GM23338 (cell line): ENCODE results near the gene CMIP. TPM values are rescaled to one million over a fixed set of nuclear protein-coding genes. Genes with fewer than 3 reads are reported as not detected.
A peak's percentile ranks its signal among the peaks of the same experiment; 100 is the strongest.

Experiments
- ATAC-seq: fragments of 200-7000 bp; cut with Tn5 transposase; 3 replicates; pipeline ENCODE4 v1.9.1; 2020
- DNase-seq: peaks from one replicate; pipeline ENCODE4 v3.0.0-alpha.2; 2015; ENCODE audit warnings: low spot score
- H2AFZ ChIP-seq: fragments of 200-600 bp; sonication (generic); 2 replicates; pipeline ENCODE4 v1.8.0; 2016; ENCODE audit warnings: antibody characterized with exemption, mild to moderate bottlenecking, moderate library complexity
- H3F3A ChIP-seq: fragments of 200-600 bp; sonication (generic); replicated peaks from 2 replicates; pipeline ENCODE4 v1.8.0; 2017; ENCODE audit warnings: antibody characterized with exemption, mixed run types, low read depth
- H3K27ac ChIP-seq: fragments of 200-600 bp; sonication (generic); 2 replicates; pipeline ENCODE4 v1.6.1; 2016; ENCODE audit warnings: low read depth
- H3K27me3 ChIP-seq: fragments of 200-600 bp; sonication (generic); 2 replicates; pipeline ENCODE4 v1.8.0; 2016; ENCODE audit warnings: mild to moderate bottlenecking, mixed run types, moderate library complexity; ENCODE audit not compliant: insufficient read depth
- H3K36me3 ChIP-seq: fragments of 200-600 bp; sonication (generic); 2 replicates; pipeline ENCODE4 v1.8.0; 2016; ENCODE audit warnings: mild to moderate bottlenecking; ENCODE audit not compliant: insufficient read depth
- H3K4me1 ChIP-seq: fragments of 200-600 bp; sonication (generic); 2 replicates; pipeline ENCODE4 v1.8.0; 2016; ENCODE audit warnings: mild to moderate bottlenecking, moderate library complexity; ENCODE audit not compliant: insufficient read depth
- H3K4me2 ChIP-seq: fragments of 200-600 bp; sonication (generic); 2 replicates; pipeline ENCODE4 v1.7.1; 2017; ENCODE audit warnings: mixed run types
- H3K4me3 ChIP-seq: fragments of 200-600 bp; sonication (generic); 2 replicates; pipeline ENCODE4 v1.6.1; 2016; ENCODE audit warnings: mixed run types
- H3K79me2 ChIP-seq: fragments of 200-600 bp; sonication (generic); replicated peaks from 2 replicates; pipeline ENCODE4 v1.8.0; 2017; ENCODE audit warnings: mild to moderate bottlenecking; ENCODE audit not compliant: insufficient read depth
- H3K9me2 ChIP-seq: fragments of 200-600 bp; sonication (generic); 2 replicates; pipeline ENCODE4 v1.8.0; 2017; ENCODE audit not compliant: insufficient read depth
- H4K20me1 ChIP-seq: fragments of 200-600 bp; sonication (generic); replicated peaks from 2 replicates; pipeline ENCODE4 v1.8.0; 2017; ENCODE audit warnings: mild to moderate bottlenecking; ENCODE audit not compliant: insufficient read depth
- H3K27ac Mint-ChIP-seq: 2 replicates; pipeline ENCODE4 v1.8.0; 2020; ENCODE audit warnings: inconsistent platforms, mild to moderate bottlenecking, moderate library complexity, mixed read lengths
- H3K27me3 Mint-ChIP-seq: 3 replicates; pipeline ENCODE4 v1.8.0; 2022; ENCODE audit warnings: low read depth, mild to moderate bottlenecking, moderate library complexity, mixed read lengths, inconsistent platforms; ENCODE audit not compliant: insufficient read depth, poor library complexity
- H3K36me3 Mint-ChIP-seq: 3 replicates; pipeline ENCODE4 v1.8.0; 2021; ENCODE audit warnings: low read depth, mild to moderate bottlenecking, inconsistent platforms, moderate library complexity, mixed read lengths
- H3K4me1 Mint-ChIP-seq: 3 replicates; pipeline ENCODE4 v1.8.0; 2020; ENCODE audit warnings: mild to moderate bottlenecking, inconsistent platforms, mixed read lengths
- H3K4me3 Mint-ChIP-seq: 3 replicates; pipeline ENCODE4 v1.8.0; 2021; ENCODE audit warnings: moderate library complexity, mild to moderate bottlenecking, inconsistent platforms, mixed read lengths
- H3K9me3 Mint-ChIP-seq: 3 replicates; pipeline ENCODE4 v1.8.0; 2020; ENCODE audit warnings: moderate library complexity, mild to moderate bottlenecking, inconsistent platforms, mixed read lengths
- CREB1 ChIP-seq: fragments of 250-450 bp; sonication (Bioruptor Pico); IDR thresholded peaks from 2 replicates; pipeline ENCODE4 v1.5.0; 2020; ENCODE audit warnings: low read depth, mild to moderate bottlenecking, moderate library complexity
- EZH2 ChIP-seq: fragments of 200-600 bp; sonication (generic); IDR thresholded peaks from one replicate; pipeline ENCODE4 v1.8.0; 2017; ENCODE audit warnings: antibody characterized with exemption, mild to moderate bottlenecking, low read depth; ENCODE audit not compliant: unreplicated experiment
- EZH2phosphoT487 ChIP-seq: fragments of 200-600 bp; sonication (generic); IDR thresholded peaks from one replicate; pipeline ENCODE4 v1.8.1; 2018; ENCODE audit warnings: antibody characterized with exemption; ENCODE audit not compliant: unreplicated experiment
- NANOG ChIP-seq: IDR thresholded peaks from 2 replicates; pipeline ENCODE4 v1.6.1; 2016; ENCODE audit warnings: antibody characterized with exemption, borderline replicate concordance
- POLR2AphosphoS5 ChIP-seq: IDR thresholded peaks from 2 replicates; pipeline ENCODE4 v1.6.1; 2016; ENCODE audit warnings: antibody characterized with exemption, low read depth
- REST ChIP-seq: IDR thresholded peaks from one replicate; pipeline ENCODE4 v1.6.1; 2018; ENCODE audit warnings: antibody characterized with exemption; ENCODE audit not compliant: unreplicated experiment
- STAT1 ChIP-seq: IDR thresholded peaks from one replicate; pipeline ENCODE4 v1.6.1; 2016; ENCODE audit warnings: antibody characterized with exemption; ENCODE audit not compliant: unreplicated experiment
- ZNF114 ChIP-seq: fragments of 250-450 bp; sonication (Bioruptor Pico); IDR thresholded peaks from 2 replicates; pipeline ENCODE4 v1.5.0; 2020; ENCODE audit warnings: mild to moderate bottlenecking, moderate library complexity
- polyA plus RNA-seq: library from polyadenylated mRNA; unstranded; fragments of >200 nt; fragmentation: Nextera tagmentation; extraction: Ambion mirVana; gene quantifications from 2 replicates; pipeline ENCODE4 v1.2.1, GENCODE V29; 2016
- total RNA-seq: library from RNA; depleted of rRNA; stranded (reverse); fragments of >200 nt; shearing (Covaris generic); gene quantifications from 2 replicates; pipeline ENCODE4 v1.2.3, GENCODE V29; 2014
- TF ChIP-seq, protein P1 (sequence below): IDR thresholded peaks from 2 replicates; pipeline ENCODE4 v1.6.1; 2016; ENCODE audit warnings: antibody characterized with exemption
- TF ChIP-seq, protein P2 (sequence below), 2 experiments: fragments of 200-600 bp in 1 of 2; sonication (generic) in 1 of 2; conservative IDR thresholded peaks; 2 replicates each; pipeline versions ENCODE4 v1.5.1 to v1.6.1; 2016 to 2017; ENCODE audit warnings: antibody characterized with exemption in 2 of 2, low read depth in 2 of 2, mild to moderate bottlenecking in 2 of 2, moderate library complexity in 1 of 2

CMIP gene
- total and polyA plus RNA-seq, 2 experiments from 2014 or later = 9.5 to 62.3 TPM

DNA sequence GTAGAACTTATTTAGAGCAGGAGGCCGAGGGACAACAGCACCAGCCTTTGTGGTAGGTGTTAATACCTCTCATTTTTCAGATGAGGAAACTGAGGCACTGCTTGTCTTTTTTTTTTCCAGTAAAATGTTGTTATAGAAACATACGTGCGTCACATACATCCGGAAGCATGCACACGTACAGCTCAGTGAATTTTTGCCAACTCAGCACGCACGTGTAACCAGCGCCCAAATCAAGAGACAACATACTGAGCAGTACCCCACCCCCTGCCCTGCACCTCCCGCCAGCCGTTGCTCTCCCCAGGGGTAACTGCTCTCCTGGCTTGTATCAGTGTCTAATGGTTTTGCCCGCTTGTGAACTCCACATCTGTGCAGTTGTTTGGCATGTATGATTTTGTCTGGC is 92.0 kb downstream of the CMIP start (continued):
- TF ChIP-seq, protein P1, sequence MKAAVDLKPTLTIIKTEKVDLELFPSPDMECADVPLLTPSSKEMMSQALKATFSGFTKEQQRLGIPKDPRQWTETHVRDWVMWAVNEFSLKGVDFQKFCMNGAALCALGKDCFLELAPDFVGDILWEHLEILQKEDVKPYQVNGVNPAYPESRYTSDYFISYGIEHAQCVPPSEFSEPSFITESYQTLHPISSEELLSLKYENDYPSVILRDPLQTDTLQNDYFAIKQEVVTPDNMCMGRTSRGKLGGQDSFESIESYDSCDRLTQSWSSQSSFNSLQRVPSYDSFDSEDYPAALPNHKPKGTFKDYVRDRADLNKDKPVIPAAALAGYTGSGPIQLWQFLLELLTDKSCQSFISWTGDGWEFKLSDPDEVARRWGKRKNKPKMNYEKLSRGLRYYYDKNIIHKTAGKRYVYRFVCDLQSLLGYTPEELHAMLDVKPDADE = no peak
- no peak for TF ChIP-seq EZH2phosphoT487
- no peak for TF ChIP-seq ZNF114 (CRISPR knock-in tag)
- TF ChIP-seq EZH2 = no peak

GRCh38 chr16:81537721-81538561 is 93.3 kb downstream of the CMIP start:
- peak overlapping the region; percentile 39; the same call in 1 of the 2 replicates for H3K27ac ChIP-seq
- H3K9me2 ChIP-seq = no peaks in the 10 kb centered on the region
- H3K4me1 Mint-ChIP-seq = peaks cover 42% of the 10 kb centered on the region
- H3K36me3 ChIP-seq = no peaks in the 10 kb centered on the region
- 0 out of 2 replicates have a peak, but pooled peaks cover 2% of the 10 kb centered on the region for H3F3A ChIP-seq
- peaks cover 3% of the 10 kb centered on the region; the same call in 2 of the 3 replicates for H3K36me3 Mint-ChIP-seq
- peaks cover 18% of the 10 kb centered on the region for H3K4me1 ChIP-seq
- TF ChIP-seq STAT1 = no peak
- TF ChIP-seq CREB1 (CRISPR knock-in tag) = no peak
- TF ChIP-seq REST = no peak
- no peak for TF ChIP-seq POLR2AphosphoS5
- TF ChIP-seq NANOG = no peak
- TF ChIP-seq, protein P2, sequence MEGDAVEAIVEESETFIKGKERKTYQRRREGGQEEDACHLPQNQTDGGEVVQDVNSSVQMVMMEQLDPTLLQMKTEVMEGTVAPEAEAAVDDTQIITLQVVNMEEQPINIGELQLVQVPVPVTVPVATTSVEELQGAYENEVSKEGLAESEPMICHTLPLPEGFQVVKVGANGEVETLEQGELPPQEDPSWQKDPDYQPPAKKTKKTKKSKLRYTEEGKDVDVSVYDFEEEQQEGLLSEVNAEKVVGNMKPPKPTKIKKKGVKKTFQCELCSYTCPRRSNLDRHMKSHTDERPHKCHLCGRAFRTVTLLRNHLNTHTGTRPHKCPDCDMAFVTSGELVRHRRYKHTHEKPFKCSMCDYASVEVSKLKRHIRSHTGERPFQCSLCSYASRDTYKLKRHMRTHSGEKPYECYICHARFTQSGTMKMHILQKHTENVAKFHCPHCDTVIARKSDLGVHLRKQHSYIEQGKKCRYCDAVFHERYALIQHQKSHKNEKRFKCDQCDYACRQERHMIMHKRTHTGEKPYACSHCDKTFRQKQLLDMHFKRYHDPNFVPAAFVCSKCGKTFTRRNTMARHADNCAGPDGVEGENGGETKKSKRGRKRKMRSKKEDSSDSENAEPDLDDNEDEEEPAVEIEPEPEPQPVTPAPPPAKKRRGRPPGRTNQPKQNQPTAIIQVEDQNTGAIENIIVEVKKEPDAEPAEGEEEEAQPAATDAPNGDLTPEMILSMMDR (conservative IDR thresholded peaks at IDR 0.05; ENCODE audit: low read depth in 2 of 2) = 0 out of 4 replicates have a peak, but pooled peaks of 1 of the 2 experiments have one; percentile 13
- ATAC-seq (no peak), DNase-seq (no peak)
- H3K27ac Mint-ChIP-seq = peak overlapping the region; percentile 71
- peaks cover 99% of the 10 kb centered on the region for H3K79me2 ChIP-seq
- no peaks in the 10 kb centered on the region for H3K27me3 ChIP-seq
- H3K4me3 ChIP-seq = no peak overlapping the region
- H2AFZ ChIP-seq = no peak overlapping the region
- no peaks in the 10 kb centered on the region for H3K9me3 Mint-ChIP-seq
- no peak overlapping the region for H3K4me3 Mint-ChIP-seq
- H3K4me2 ChIP-seq = no peak overlapping the region
- H4K20me1 ChIP-seq = peaks cover 52% of the 10 kb centered on the region
- peaks cover 13% of the 10 kb centered on the region for H3K27me3 Mint-ChIP-seq
